Right forelimb (tissue), 1 donor: ENCODE data around the gene INSL3.
"Not testable (repeated sequence)": the region's sequence is repeated elsewhere in the genome, so short reads cannot be mapped to it uniquely, and the experiment has no call there.

Experiments used
- DNase-seq: peaks from one replicate; pipeline ENCODE4 v3.0.0-alpha.2; 2018

The INSL3 gene

GRCh38 chr19:17780781-17781180 is 40.5 kb downstream of the INSL3 start:
- no peak for DNase-seq

GRCh38 chr19:17778968-17779929 is 42.1 kb downstream of the INSL3 start:
- DNase-seq: no peak

- no peak for DNase-seq
Observed at GRCh38 chr19:17778251-17778967, 42.9 kb downstream of the INSL3 start.

- not testable (repeated sequence) for DNase-seq
Observed at GRCh38 chr19:17777840-17778239, 43.5 kb downstream of the INSL3 start.

- no peak for DNase-seq
Observed at GRCh38 chr19:17775991-17776803, 45.1 kb downstream of the INSL3 start.

- DNase-seq: no peak
Observed at GRCh38 chr19:17775245-17775927, 45.9 kb downstream of the INSL3 start.

- DNase-seq: no peak
Observed at GRCh38 chr19:17772172-17772571, 49.1 kb downstream of the INSL3 start.

- no peak for DNase-seq
Observed at GRCh38 chr19:17770613-17771012, 50.7 kb downstream of the INSL3 start.

- DNase-seq: no peak
Observed at GRCh38 chr19:17767559-17767958, 53.8 kb downstream of the INSL3 start.

GRCh38 chr19:17766543-17767131 is 54.7 kb downstream of the INSL3 start:
- peak; percentile 76 for DNase-seq
